ENCODE results near the gene AP3B1.
"Not testable (repeated sequence)": the region's sequence is repeated elsewhere in the genome, so short reads cannot be mapped to it uniquely, and the experiment has no call there.

The AP3B1 gene

GRCh38 chr5:78137290-78137689, 157.2 kb downstream of the AP3B1 start:
- no peak for DNase-seq

- no peak for DNase-seq
Observed at GRCh38 chr5:78133423-78133822, 161.1 kb downstream of the AP3B1 start.

- DNase-seq = no peak
Observed at GRCh38 chr5:78132507-78132906, 162.0 kb downstream of the AP3B1 start.

GRCh38 chr5:78129597-78129996, 164.9 kb downstream of the AP3B1 start:
- DNase-seq = no peak

- no peak for DNase-seq
Observed at GRCh38 chr5:78127875-78128274, 166.6 kb downstream of the AP3B1 start.

GRCh38 chr5:78126536-78126935, 168.0 kb downstream of the AP3B1 start:
- no peak for DNase-seq

GRCh38 chr5:78116167-78116566, 178.3 kb downstream of the AP3B1 start:
- DNase-seq = no peak

- DNase-seq = no peak
Observed at GRCh38 chr5:78113689-78114264, 180.7 kb downstream of the AP3B1 start.

GRCh38 chr5:78112931-78113330, 181.6 kb downstream of the AP3B1 start:
- no peak for DNase-seq

GRCh38 chr5:78109891-78110324, 184.6 kb downstream of the AP3B1 start:
- no peak for DNase-seq

- DNase-seq = no peak
Observed at GRCh38 chr5:78108564-78108963, 185.9 kb downstream of the AP3B1 start.

GRCh38 chr5:78103232-78103918, 191.1 kb downstream of the AP3B1 start:
- DNase-seq = no peak

- DNase-seq = no peak
Observed at GRCh38 chr5:78102500-78102899, 192.0 kb downstream of the AP3B1 start.

GRCh38 chr5:78095125-78095524, 199.4 kb downstream of the AP3B1 start:
- no peak for DNase-seq

- DNase-seq = no peak
Observed at GRCh38 chr5:78090002-78090401, 204.5 kb downstream of the AP3B1 start.

GRCh38 chr5:78078858-78079257, 215.6 kb downstream of the AP3B1 start:
- DNase-seq = no peak

GRCh38 chr5:78077369-78078068, 217.0 kb downstream of the AP3B1 start:
- no peak for DNase-seq

GRCh38 chr5:78076351-78076750, 218.1 kb downstream of the AP3B1 start:
- DNase-seq = no peak

- DNase-seq = no peak
Observed at GRCh38 chr5:78075301-78075700, 219.2 kb downstream of the AP3B1 start.

GRCh38 chr5:78070691-78071090, 223.8 kb downstream of the AP3B1 start:
- DNase-seq = not testable (repeated sequence)

GRCh38 chr5:78067581-78067980, 226.9 kb downstream of the AP3B1 start:
- not testable (repeated sequence) for DNase-seq

- not testable (repeated sequence) for DNase-seq
Observed at GRCh38 chr5:78066722-78067121, 227.8 kb downstream of the AP3B1 start.

GRCh38 chr5:78065663-78066062, 228.8 kb downstream of the AP3B1 start:
- no peak for DNase-seq

GRCh38 chr5:78064941-78065472, 229.5 kb downstream of the AP3B1 start:
- DNase-seq = no peak

Measured in femur (tissue), 1 donor.